Glomerular endothelial cell (primary cell): ENCODE measurements around the gene STAT2. TPM values are rescaled to one million over a fixed set of nuclear protein-coding genes. Genes with fewer than 3 reads are reported as not detected.

Source experiments
- DNase-seq: peaks from one replicate; pipeline ENCODE4 v3.0.0-alpha.2; 2011; ENCODE audit warnings: low read depth, low spot score; ENCODE audit errors: extremely low read depth
- total RNA-seq: library from RNA; depleted of rRNA; stranded (reverse); fragments of >200 nt; gene quantifications from 2 replicates; pipeline ENCODE4 v1.2.3, GENCODE V29; 2015

Gene STAT2
- total RNA-seq, 1 donor from 2014 or later, result 104 TPM

- no peak for DNase-seq
Observed at GRCh38 chr12:56298828-56299227, 61.1 kb downstream of the STAT2 start.

- DNase-seq, result no peak
Observed at GRCh38 chr12:56297400-56297799, 62.5 kb downstream of the STAT2 start.

GRCh38 chr12:56296295-56296694, 63.6 kb downstream of the STAT2 start:
- DNase-seq, result no peak

- no peak for DNase-seq
Observed at GRCh38 chr12:56293795-56294194, 66.1 kb downstream of the STAT2 start.

Other genes with a start within 250 kb of the STAT2 start
- 1,895 and 2,713 TPM in 2 replicates for gene RPL41, start 243.5 kb downstream of the STAT2 start, total RNA-seq
- gene ZC3H10, start 241.8 kb downstream of the STAT2 start, total RNA-seq, result 3.0 and 4.1 TPM in 2 replicates
- 269 and 275 TPM in 2 replicates for gene ESYT1, start 231.8 kb downstream of the STAT2 start, total RNA-seq
- 103 and 104 TPM in 2 replicates for gene MYL6B, start 207.5 kb downstream of the STAT2 start, total RNA-seq
- gene MYL6, start 201.7 kb downstream of the STAT2 start, total RNA-seq, result 2,948 and 3,870 TPM in 2 replicates
- gene SMARCC2, start 170.6 kb downstream of the STAT2 start, total RNA-seq, result 51.1 and 78.9 TPM in 2 replicates
- gene RNF41, start 138.2 kb downstream of the STAT2 start, total RNA-seq, result 40.5 and 41.5 TPM in 2 replicates
- gene NABP2, start 135.8 kb downstream of the STAT2 start, total RNA-seq, result 26.7 and 33.5 TPM in 2 replicates
- gene SLC39A5, start 130.1 kb downstream of the STAT2 start, total RNA-seq, result not detected in 2 replicates
- gene ANKRD52, start 101.7 kb downstream of the STAT2 start, total RNA-seq, result 34.4 and 55.6 TPM in 2 replicates
- 9.2 and 15.9 TPM in 2 replicates for gene COQ10A, start 93.2 kb downstream of the STAT2 start, total RNA-seq
- gene CS, start 59.8 kb downstream of the STAT2 start, total RNA-seq, result 146 and 156 TPM in 2 replicates
- 112 and 135 TPM in 2 replicates for gene CNPY2, start 44.1 kb downstream of the STAT2 start, total RNA-seq
- gene PAN2, start 26.1 kb downstream of the STAT2 start, total RNA-seq, result 15.6 and 18.4 TPM in 2 replicates
- gene IL23A, start 21.2 kb downstream of the STAT2 start, total RNA-seq, result 3.0 TPM in 1 of 2 replicates, not detected in the other
- gene APOF, start 2.8 kb upstream of the STAT2 start, total RNA-seq, result not detected in 2 replicates
- 7.4 and 13.9 TPM in 2 replicates for gene TIMELESS, start 89.3 kb upstream of the STAT2 start, total RNA-seq
- 0.15 TPM in 1 of 2 replicates, not detected in the other for gene MIP, start 94.5 kb upstream of the STAT2 start, total RNA-seq
- 1.7 TPM in 2 replicates for gene SPRYD4, start 108.5 kb upstream of the STAT2 start, total RNA-seq
- 0.58 TPM in 1 of 2 replicates, not detected in the other for gene GLS2, start 128.1 kb upstream of the STAT2 start, total RNA-seq
- gene RBMS2, start 161.7 kb upstream of the STAT2 start, total RNA-seq, result 56.5 and 75.8 TPM in 2 replicates